Muscle of leg (tissue), 11 donors: ENCODE data around the gene MYO1E. TPM values are rescaled to one million over a fixed set of nuclear protein-coding genes. Genes with fewer than 3 reads are reported as not detected.

Experiments
- DNase-seq: peaks from one replicate; pipeline ENCODE4 v3.0.0; 2013
- H3K27ac ChIP-seq: one replicate; pipeline ENCODE4 v1.5.1; 2013; ENCODE audit warnings: mild to moderate bottlenecking, low read length, control low read depth
- H3K27me3 ChIP-seq: one replicate; pipeline ENCODE4 v1.6.1; 2013; ENCODE audit warnings: low read length; ENCODE audit not compliant: control insufficient read depth, insufficient read depth
- H3K36me3 ChIP-seq: one replicate; pipeline ENCODE4 v1.6.1; 2013; ENCODE audit warnings: low read length; ENCODE audit not compliant: control insufficient read depth, insufficient read depth
- H3K4me1 ChIP-seq: one replicate; pipeline ENCODE4 v1.6.1; 2013; ENCODE audit warnings: low read length; ENCODE audit not compliant: control insufficient read depth, insufficient read depth
- H3K4me3 ChIP-seq: one replicate; pipeline ENCODE4 v1.5.1; 2013; ENCODE audit warnings: low read length, control low read depth
- H3K9me3 ChIP-seq: replicated peaks from 2 replicates; pipeline ENCODE4 v1.6.1; 2013; ENCODE audit warnings: low read depth, low read length; ENCODE audit not compliant: control insufficient read depth
- WGBS: methylation state at CpG from one replicate; pipeline ENCODE4 v1.1.5; 2013; ENCODE audit warnings: missing lambda C conversion rate; ENCODE audit not compliant: insufficient coverage; 5-methylcytosine and 5-hydroxymethylcytosine counted together
- polyA plus RNA-seq, 8 donors: library from polyadenylated mRNA; unstranded; fragments of 120-200 nt; gene quantifications; one replicate each; pipeline versions ENCODE4 v1.2.1 to v1.2.3, GENCODE V29; 2013; ENCODE audit warnings: inconsistent platforms in 1 of 8, low replicate concordance in 1 of 8; ENCODE audit not compliant: insufficient read length in 8 of 8, insufficient read depth in 1 of 8
- total RNA-seq: library from RNA; stranded (reverse); fragments of 120-200 nt; gene quantifications from one replicate; pipeline ENCODE4 v1.2.4, GENCODE V29; 2013

Gene MYO1E
- total and polyA plus RNA-seq, 9 donors, result 30.2 to 44.0 (median 36.1) TPM

DNA sequence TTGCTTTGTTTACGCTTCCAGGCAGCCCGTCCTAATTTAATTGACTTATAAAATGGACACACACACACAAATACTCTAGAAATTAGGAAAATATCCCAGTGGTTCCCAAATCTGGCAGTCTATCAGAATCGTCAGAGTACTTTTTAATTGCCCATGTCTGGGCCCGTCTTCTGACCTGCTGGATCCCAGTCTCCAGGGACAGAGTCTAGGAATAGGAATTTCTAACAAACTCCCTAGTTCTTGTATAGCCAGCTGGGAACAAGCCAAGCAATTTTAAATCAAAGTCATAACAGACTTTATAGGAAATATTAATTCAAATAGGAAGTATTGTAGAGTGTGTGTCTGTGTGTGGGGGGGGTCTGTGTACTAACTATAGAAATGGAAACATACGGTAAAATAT lies 132.6 kb downstream of the MYO1E start:
- Histone ChIP-seq H3K27ac (no peak overlapping the region), H3K4me3 (no peak overlapping the region), H3K36me3 (no peaks in the 10 kb centered on the region), H3K4me1 (peaks cover 2% of the 10 kb centered on the region), H3K27me3 (no peaks in the 10 kb centered on the region), H3K9me3 (no peaks in the 10 kb centered on the region)
- WGBS, result 65% methylated on average over 2 of the region's 5 CpGs
- DNase-seq, result peak; percentile 42

DNA sequence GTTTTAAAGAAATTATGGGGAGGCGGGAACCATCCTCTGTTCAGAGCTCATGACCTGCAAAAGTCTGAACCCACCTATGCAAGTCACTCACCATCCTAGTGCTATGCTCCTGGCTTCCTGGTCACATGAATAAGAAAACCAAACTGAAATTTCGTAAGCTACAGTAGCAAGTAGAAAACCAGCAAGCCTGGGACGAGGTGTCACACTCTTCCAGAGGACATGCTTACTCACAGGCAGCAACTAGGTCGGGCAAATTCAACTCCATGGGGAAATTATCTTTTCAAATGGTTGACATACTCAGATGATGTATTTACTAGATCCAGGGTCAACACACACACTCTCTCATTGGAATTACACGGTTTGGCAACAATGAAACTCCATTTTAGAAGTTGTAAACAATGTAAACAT lies 134.7 kb downstream of the MYO1E start:
- Histone ChIP-seq H3K27ac (no peak overlapping the region), H3K27me3 (no peaks in the 10 kb centered on the region), H3K4me3 (no peak overlapping the region), H3K36me3 (no peaks in the 10 kb centered on the region), H3K9me3 (no peaks in the 10 kb centered on the region), H3K4me1 (peaks cover 2% of the 10 kb centered on the region)
- no peak for DNase-seq
- WGBS, result 67% methylated on average over 1 of the region's 5 CpGs

GRCh38 chr15:59237119-59237855 lies 135.4 kb downstream of the MYO1E start:
- Histone ChIP-seq H3K4me1 (peaks cover 2% of the 10 kb centered on the region), H3K9me3 (no peaks in the 10 kb centered on the region), H3K27ac (peak overlapping the region; percentile 31), H3K36me3 (no peaks in the 10 kb centered on the region), H3K27me3 (no peaks in the 10 kb centered on the region), H3K4me3 (no peak overlapping the region)
- WGBS, result no CpG with 5 or more reads among the region's 8 CpGs
- peak; percentile 31 for DNase-seq

DNA sequence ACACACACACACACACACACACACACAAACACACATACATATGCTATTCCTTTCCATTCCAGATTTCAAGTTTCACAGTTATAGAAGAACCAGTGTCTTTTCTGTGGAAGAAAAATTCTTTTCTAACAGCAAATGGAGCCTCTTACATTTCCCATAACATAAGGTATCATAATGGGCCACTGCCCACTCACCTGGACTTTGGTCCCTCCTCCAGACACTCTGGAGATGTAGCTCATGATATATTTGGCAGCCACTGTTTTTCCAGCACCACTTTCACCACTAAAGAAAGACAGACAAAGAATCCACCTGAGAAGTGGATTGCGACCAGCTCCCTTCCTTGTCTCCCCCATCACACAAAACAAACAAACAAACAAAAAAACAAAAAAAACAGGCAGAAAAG lies 136.3 kb downstream of the MYO1E start:
- peaks cover 2% of the 10 kb centered on the region for H3K4me1 ChIP-seq
- H3K27ac ChIP-seq, result peak overlapping the region; percentile 31
- no peaks in the 10 kb centered on the region for H3K9me3 ChIP-seq
- no peak for DNase-seq
- peaks cover 5% of the 10 kb centered on the region for H3K36me3 ChIP-seq
- H3K27me3 ChIP-seq, result no peaks in the 10 kb centered on the region
- no peak overlapping the region for H3K4me3 ChIP-seq
- WGBS, result no CpG with 5 or more reads among the region's 1 CpG

DNA sequence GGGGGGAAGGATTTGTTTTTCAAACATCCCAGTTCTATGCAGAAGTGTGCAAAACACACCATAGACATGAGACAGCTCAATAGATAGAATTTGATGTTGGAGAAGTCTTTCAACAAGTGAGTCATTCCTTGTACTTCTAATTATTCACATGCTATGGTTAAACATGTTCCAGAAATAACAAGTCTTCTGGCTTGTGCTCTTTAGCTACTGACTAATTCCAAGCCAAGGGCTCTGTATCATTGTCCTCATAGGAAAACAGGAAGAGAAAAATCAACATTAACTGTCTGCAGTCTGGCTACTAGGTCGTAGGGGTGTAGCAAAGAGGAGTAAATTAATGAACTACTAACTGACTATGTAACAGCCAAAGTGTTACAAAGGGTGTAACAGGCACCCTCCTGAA lies 140.2 kb downstream of the MYO1E start:
- H3K4me1 ChIP-seq, result no peaks in the 10 kb centered on the region
- H3K27ac ChIP-seq, result no peak overlapping the region
- no peaks in the 10 kb centered on the region for H3K9me3 ChIP-seq
- no CpG with 5 or more reads among the region's 1 CpG for WGBS
- H3K36me3 ChIP-seq, result peaks cover 9% of the 10 kb centered on the region
- no peak overlapping the region for H3K4me3 ChIP-seq
- peak; percentile 78 for DNase-seq
- no peaks in the 10 kb centered on the region for H3K27me3 ChIP-seq

DNA sequence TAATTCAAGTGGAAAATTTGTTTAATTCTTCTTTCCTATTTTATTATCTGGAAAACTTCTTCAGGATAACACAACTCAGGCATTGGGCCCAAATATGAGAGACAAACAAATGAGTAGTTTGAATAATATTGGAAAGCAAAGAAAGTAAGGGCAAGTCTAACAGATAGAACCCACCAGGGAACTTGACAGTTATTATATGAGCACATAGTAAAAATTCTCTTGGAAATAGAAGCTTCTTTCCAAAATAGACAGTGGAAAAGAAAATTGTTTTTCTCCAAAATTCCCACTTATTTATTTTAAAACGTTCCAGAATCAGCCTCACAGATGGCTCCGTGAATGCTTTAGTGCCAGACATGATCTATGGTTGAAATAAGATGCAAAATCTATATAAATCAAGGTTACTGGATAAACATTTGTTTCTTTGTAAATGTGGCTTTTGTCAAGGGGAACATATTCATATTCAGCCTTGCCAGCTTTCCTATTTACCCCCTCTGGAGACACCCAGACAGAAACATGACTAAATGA lies 142.1 kb downstream of the MYO1E start:
- Histone ChIP-seq H3K27me3 (no peaks in the 10 kb centered on the region), H3K9me3 (no peaks in the 10 kb centered on the region), H3K27ac (peak overlapping the region; percentile 3), H3K36me3 (peaks cover 9% of the 10 kb centered on the region), H3K4me1 (no peaks in the 10 kb centered on the region), H3K4me3 (no peak overlapping the region)
- peak; percentile 81 for DNase-seq
- WGBS, result no CpG with 5 or more reads among the region's 2 CpGs

GRCh38 chr15:59229453-59229852 lies 143.2 kb downstream of the MYO1E start:
- H3K27ac ChIP-seq, result no peak overlapping the region
- H3K36me3 ChIP-seq, result peaks cover 9% of the 10 kb centered on the region
- WGBS, result no CpG with 5 or more reads among the region's 3 CpGs
- H3K4me1 ChIP-seq, result no peaks in the 10 kb centered on the region
- H3K9me3 ChIP-seq, result no peaks in the 10 kb centered on the region
- no peak for DNase-seq
- no peak overlapping the region for H3K4me3 ChIP-seq
- no peaks in the 10 kb centered on the region for H3K27me3 ChIP-seq

GRCh38 chr15:59229015-59229414 lies 143.7 kb downstream of the MYO1E start:
- Histone ChIP-seq H3K36me3 (peaks cover 9% of the 10 kb centered on the region), H3K27me3 (no peaks in the 10 kb centered on the region), H3K4me3 (no peak overlapping the region), H3K9me3 (no peaks in the 10 kb centered on the region), H3K4me1 (no peaks in the 10 kb centered on the region), H3K27ac (no peak overlapping the region)
- DNase-seq, result no peak
- no CpG with 5 or more reads among the region's 4 CpGs for WGBS

DNA sequence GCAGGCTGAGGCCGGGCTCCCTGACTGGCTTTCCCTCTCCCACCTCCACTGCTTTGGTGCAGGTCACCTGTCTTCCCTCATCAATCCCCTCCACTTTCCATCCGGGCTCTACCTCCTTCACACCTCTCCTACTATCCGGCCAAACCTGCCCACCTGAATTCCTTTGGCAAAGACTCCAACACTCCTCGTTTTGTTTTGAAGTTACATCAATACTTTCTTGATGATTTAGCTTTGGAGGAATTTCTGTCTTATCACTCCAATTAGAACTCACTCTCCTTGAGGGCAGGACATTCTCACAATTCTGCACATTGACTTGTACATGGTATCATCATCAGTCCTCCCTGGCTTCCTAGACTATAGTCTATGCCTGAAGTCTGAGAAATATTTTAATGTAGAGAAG lies 145.7 kb downstream of the MYO1E start:
- 93% methylated on average over 3 of the region's 4 CpGs for WGBS
- H3K4me3 ChIP-seq, result no peak overlapping the region
- H3K27ac ChIP-seq, result no peak overlapping the region
- peaks cover 3% of the 10 kb centered on the region for H3K4me1 ChIP-seq
- no peaks in the 10 kb centered on the region for H3K9me3 ChIP-seq
- DNase-seq, result no peak
- H3K27me3 ChIP-seq, result no peaks in the 10 kb centered on the region
- peaks cover 11% of the 10 kb centered on the region for H3K36me3 ChIP-seq

- Histone ChIP-seq H3K27me3 (no peaks in the 10 kb centered on the region), H3K36me3 (peaks cover 3% of the 10 kb centered on the region), H3K4me3 (no peak overlapping the region), H3K4me1 (peaks cover 3% of the 10 kb centered on the region), H3K9me3 (no peaks in the 10 kb centered on the region), H3K27ac (no peak overlapping the region)
- no peak for DNase-seq
- 76% methylated on average over 3 of the region's 7 CpGs for WGBS
Observed at GRCh38 chr15:59224474-59224873, 148.2 kb downstream of the MYO1E start.
